Lung (tissue), 12 donors: ENCODE measurements around the gene FER. TPM values are rescaled to one million over a fixed set of nuclear protein-coding genes. Genes with fewer than 3 reads are reported as not detected.

Experiments
- ATAC-seq: fragments of 200-7000 bp; cut with Tn5 transposase; one replicate; pipeline ENCODE4 v1.9.1; 2020; ENCODE audit warnings: moderate number of reproducible peaks; ENCODE audit not compliant: insufficient read depth, low FRiP score
- DNase-seq, 3 donors: peaks; one replicate each; pipeline ENCODE4 v3.0.0-alpha.2; 2013 to 2017
- H3K27ac ChIP-seq, 2 donors: one replicate each; pipeline ENCODE4 v1.5.1; 2013; ENCODE audit warnings: mild to moderate bottlenecking in 2 of 2, moderate library complexity in 2 of 2, control low read depth in 1 of 2, inconsistent platforms in 1 of 2, low read depth in 1 of 2, low read length in 1 of 2
- H3K27me3 ChIP-seq, 3 donors: one replicate each; pipeline ENCODE4 v1.5.1; 2013; ENCODE audit warnings: low read length in 2 of 3; ENCODE audit not compliant: control insufficient read depth in 3 of 3, insufficient read depth in 3 of 3
- H3K36me3 ChIP-seq, 4 donors: one replicate each; pipeline ENCODE4 v1.5.1; 2013; ENCODE audit warnings: low read length in 4 of 4, mild to moderate bottlenecking in 1 of 4, moderate library complexity in 1 of 4; ENCODE audit not compliant: control insufficient read depth in 4 of 4, insufficient read depth in 4 of 4
- H3K4me1 ChIP-seq, 5 donors: one replicate each; pipeline ENCODE4 v1.5.1; 2013; ENCODE audit warnings: low read length in 5 of 5, mild to moderate bottlenecking in 2 of 5, moderate library complexity in 1 of 5; ENCODE audit not compliant: control insufficient read depth in 5 of 5, insufficient read depth in 5 of 5
- H3K4me3 ChIP-seq: one replicate; pipeline ENCODE4 v1.5.1; 2013; ENCODE audit warnings: mild to moderate bottlenecking, control low read depth, moderate library complexity
- H3K9ac ChIP-seq, 2 donors: one replicate each; pipeline ENCODE4 v1.5.1; 2013; ENCODE audit warnings: low read length in 2 of 2, control low read depth in 1 of 2; ENCODE audit not compliant: insufficient read depth in 1 of 2
- H3K9me3 ChIP-seq, 4 donors: one replicate each; pipeline ENCODE4 v1.5.1; 2013; ENCODE audit warnings: low read length in 3 of 4, mild to moderate bottlenecking in 1 of 4, moderate library complexity in 1 of 4; ENCODE audit not compliant: control insufficient read depth in 4 of 4, insufficient read depth in 3 of 4
- WGBS, 2 donors: extraction: QIAGEN DNeasy Blood & Tissue Kit; methylation state at CpG; one replicate each; pipeline ENCODE4 v1.1.7; 2013; 5-methylcytosine and 5-hydroxymethylcytosine counted together
- polyA plus RNA-seq, 2 donors: library from polyadenylated mRNA; stranded (reverse); fragments of 200-250 nt; gene quantifications; one replicate each; pipeline ENCODE4 v1.2.1, GENCODE V29; 2013
- total RNA-seq, 2 donors: library from RNA; depleted of rRNA in 1 of 2; stranded (reverse); fragments of >200 nt in 1 of 2; gene quantifications; one replicate each; pipeline ENCODE4 v1.2.1, GENCODE V29; 2014 to 2021
- TF ChIP-seq, protein P1 (sequence below): IDR thresholded peaks from 2 replicates; pipeline ENCODE4 v1.5.1; 2012; ENCODE audit warnings: mild to moderate bottlenecking; ENCODE audit errors: control extremely low read depth, extremely low read depth
- donor health status: control.
- donor health status: control.
- donor health status: Bipolar disorder and iron deficiency.
- donor health status: healthy.
- donor health status: DM: yes; HTN: yes; CAD: no.

The FER gene
- total and polyA plus RNA-seq, 4 donors: 2.6 to 88.6 (median 12.2) TPM

DNA sequence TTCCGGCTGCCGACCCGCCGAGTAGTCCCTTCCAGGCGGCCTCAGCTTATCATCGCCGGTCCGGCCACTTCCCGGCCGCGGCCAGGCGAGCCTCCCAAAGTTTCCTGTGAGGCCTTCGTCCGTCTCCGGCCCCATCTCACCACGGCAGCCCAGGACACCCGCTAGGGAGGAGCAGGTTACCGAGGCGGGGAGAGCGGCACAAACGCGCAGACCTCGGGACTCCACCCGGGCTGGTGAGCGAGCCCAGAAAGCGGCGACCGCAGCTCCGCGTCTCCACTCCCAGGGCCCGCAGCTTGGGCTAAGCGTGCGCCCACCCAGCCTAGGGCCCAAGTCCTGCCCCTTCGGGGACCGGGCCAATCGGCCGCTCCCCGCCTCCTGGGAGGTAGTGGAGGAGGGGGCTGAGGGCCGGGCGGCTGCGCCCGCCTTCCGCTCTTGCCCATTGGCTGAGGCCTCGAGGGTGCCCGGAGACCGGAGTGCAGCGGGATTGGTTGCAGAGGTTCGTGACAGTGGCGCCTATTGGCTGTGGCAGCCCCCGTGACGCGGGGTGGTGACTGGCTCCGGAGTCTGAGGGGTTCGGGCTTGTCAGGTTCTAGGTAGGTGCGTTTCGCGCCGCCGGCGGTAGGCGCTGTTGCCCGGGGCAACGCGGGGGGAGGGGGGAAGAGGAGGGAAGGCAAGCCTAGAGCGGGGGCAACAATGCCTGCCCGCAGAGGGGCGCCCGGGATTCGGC, 867 bp downstream of the FER start:
- H3K9ac ChIP-seq: peak overlapping the region; percentile 99 to 100
- TF ChIP-seq, protein P1, sequence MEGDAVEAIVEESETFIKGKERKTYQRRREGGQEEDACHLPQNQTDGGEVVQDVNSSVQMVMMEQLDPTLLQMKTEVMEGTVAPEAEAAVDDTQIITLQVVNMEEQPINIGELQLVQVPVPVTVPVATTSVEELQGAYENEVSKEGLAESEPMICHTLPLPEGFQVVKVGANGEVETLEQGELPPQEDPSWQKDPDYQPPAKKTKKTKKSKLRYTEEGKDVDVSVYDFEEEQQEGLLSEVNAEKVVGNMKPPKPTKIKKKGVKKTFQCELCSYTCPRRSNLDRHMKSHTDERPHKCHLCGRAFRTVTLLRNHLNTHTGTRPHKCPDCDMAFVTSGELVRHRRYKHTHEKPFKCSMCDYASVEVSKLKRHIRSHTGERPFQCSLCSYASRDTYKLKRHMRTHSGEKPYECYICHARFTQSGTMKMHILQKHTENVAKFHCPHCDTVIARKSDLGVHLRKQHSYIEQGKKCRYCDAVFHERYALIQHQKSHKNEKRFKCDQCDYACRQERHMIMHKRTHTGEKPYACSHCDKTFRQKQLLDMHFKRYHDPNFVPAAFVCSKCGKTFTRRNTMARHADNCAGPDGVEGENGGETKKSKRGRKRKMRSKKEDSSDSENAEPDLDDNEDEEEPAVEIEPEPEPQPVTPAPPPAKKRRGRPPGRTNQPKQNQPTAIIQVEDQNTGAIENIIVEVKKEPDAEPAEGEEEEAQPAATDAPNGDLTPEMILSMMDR: peak; percentile 2
- no peaks in the 10 kb centered on the region for H3K36me3 ChIP-seq
- no peaks in the 10 kb centered on the region for H3K9me3 ChIP-seq
- peak overlapping the region; percentile 97 to 99 for H3K27ac ChIP-seq
- peaks cover 0 to 6% (median 2%) of the 10 kb centered on the region in 5 donors for H3K4me1 ChIP-seq
- H3K4me3 ChIP-seq: peak overlapping the region; percentile 71
- peak; percentile 99 to 100 (median 100) for DNase-seq
- peak; percentile 98 for ATAC-seq
- no peaks in the 10 kb centered on the region for H3K27me3 ChIP-seq
- 0% methylated on average over 60 to 69 of the region's 69 CpGs for WGBS, 2 donors

DNA sequence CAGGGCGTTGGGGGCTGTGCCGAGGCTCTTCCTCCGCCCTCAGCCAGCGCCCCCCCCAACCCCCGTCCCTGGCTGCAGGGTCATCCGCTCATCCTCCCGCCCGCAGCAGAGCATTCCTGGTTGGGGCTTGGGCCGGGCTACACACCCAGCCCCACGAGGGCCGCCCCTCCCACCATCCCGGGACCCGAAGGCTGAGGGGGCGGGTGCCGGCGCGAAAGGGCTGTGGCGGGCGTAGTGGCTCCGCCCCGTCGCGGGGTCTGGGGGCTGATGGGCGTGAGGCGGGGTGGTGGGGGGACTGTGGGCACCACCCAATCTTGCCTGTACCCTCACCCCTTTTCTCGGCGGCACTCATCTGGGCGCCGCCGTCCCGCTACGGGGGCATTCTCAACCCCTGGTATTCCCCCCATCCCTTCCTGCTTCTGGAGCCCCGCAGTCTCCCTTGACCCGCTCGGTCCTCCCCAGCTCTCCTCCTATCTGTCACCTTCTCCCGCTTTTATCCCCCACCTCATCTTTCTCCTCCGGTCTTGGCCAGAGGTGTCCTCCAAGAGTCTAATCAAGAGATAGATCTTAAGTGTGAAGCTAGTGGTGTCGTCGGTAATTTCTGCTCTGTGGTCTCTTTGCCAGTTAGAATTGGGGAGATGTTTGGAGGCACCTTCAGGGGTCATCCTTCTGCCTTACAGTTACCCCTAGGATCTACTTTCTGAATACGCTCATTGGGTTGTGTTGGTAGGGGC, 1.6 kb downstream of the FER start:
- H3K9ac ChIP-seq: peak overlapping the region; percentile 67 to 73
- DNase-seq: peak in 2 of 3 donors; percentile 45 to 81

DNA sequence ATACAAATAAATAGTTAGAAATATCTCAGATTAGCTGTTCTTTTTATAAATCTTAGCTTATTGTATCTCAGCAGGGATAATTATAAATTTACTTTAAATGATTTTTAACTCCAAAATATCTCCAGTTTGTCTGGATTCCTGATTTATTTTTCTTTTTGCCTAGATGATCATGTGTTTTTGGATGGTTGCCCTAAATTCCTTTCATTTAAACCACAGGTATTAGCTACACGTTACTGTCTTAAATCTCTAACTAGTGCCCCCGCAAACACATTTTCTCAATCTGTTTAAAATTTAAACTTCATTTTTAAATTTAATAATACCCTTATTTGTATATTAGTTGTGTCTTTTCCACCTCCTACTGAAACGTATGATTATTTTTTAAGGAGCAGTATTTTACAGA, 5.6 kb downstream of the FER start:
- H3K9ac ChIP-seq: no peak overlapping the region
- H3K4me3 ChIP-seq: no peak overlapping the region
- no peaks in the 10 kb centered on the region for H3K9me3 ChIP-seq

More for the DNA sequence above, 1.6 kb downstream of the FER start:
- peaks cover 0 to 7% (median 0%) of the 10 kb centered on the region in 5 donors for H3K4me1 ChIP-seq
- H3K27ac ChIP-seq: peak overlapping the region; percentile 75 to 84
- H3K4me3 ChIP-seq: peak overlapping the region; percentile 66
- WGBS, 2 donors: 2% methylated on average over 33 to 40 of the region's 40 CpGs
- TF ChIP-seq, protein P1: no peak
- H3K9me3 ChIP-seq: no peaks in the 10 kb centered on the region
- no peaks in the 10 kb centered on the region for H3K27me3 ChIP-seq
- peak; percentile 30 for ATAC-seq
- H3K36me3 ChIP-seq: no peaks in the 10 kb centered on the region

More for the DNA sequence above, 5.6 kb downstream of the FER start:
- TF ChIP-seq, protein P1: no peak
- ATAC-seq (no peak), DNase-seq (no peak)
- H3K27ac ChIP-seq: no peak overlapping the region
- H3K36me3 ChIP-seq: no peaks in the 10 kb centered on the region
- no peaks in the 10 kb centered on the region for H3K27me3 ChIP-seq
- H3K4me1 ChIP-seq: peaks cover 0 to 7% (median 0%) of the 10 kb centered on the region in 5 donors
- WGBS, 2 donors: 85 to 88% methylated on average over 3 of the region's 3 CpGs
